ENCODE results near the gene CWC22.
A peak's percentile ranks its signal among the peaks of the same experiment; 100 is the strongest.
"Not testable (repeated sequence)": the region's sequence is repeated elsewhere in the genome, so short reads cannot be mapped to it uniquely, and the experiment has no call there.

CWC22 gene

DNA sequence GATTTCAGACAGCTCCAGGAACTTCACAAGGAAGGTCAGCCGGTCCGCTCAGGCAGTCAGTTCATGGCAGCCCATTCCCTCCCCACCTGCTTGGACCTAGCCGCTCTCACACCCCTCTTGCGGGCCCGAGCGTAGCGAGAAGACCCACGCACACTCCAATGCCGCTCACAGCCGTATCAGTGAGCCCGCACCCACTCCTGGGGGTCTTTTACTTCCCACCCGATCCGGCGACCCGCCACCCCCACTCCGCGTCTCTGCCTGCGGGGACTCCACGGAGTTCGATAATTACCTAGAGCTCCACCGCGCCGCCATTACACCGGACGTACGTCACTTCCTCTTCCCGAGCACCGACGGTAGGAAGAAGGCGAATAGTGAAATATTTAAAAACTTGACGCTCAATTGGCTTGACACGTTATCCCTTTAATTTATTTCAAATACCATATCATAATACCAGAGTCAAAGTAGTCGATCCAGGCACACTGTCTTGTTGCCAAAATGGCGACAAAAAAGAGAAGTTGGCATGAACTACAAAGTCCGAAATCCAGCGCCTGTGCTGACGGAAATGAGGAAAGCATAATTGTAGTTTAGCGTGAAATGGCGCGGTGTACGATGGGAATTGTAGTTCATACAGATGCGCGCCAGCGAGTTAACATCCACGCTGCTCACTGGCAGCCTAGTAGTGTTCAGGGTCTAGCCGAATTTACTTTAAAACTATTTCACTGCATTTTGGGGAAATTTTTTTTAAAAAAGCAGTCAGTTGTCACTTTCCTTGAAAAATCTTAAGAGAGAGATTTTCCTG is at the start of gene CWC22:
TSS of gene CWC22 (minus strand) at position 517 of the 799 bp plus-strand sequence. CDS start 13,956 bp downstream, outside the sequence.
- Histone ChIP-seq H3K27me3 (ENCODE audit: low read length) (no peaks in the 10 kb centered on the region), H3K27ac (ENCODE audit: low read depth, low read length) (peak within 1 kb of the TSS; percentile 72), H4K20me1 (ENCODE audit: low read depth, low read length) (no peaks in the 10 kb centered on the region), H2AFZ (ENCODE audit: low read depth, low read length, severe bottlenecking) (peak within 1 kb of the TSS; percentile 79), H3K9me3 (ENCODE audit: insufficient read depth, low read length) (no peaks in the 10 kb centered on the region), H3K79me2 (ENCODE audit: insufficient read depth, low read length) (peaks cover 48% of the 10 kb centered on the region), H3K4me3 (ENCODE audit: insufficient read depth, low read length, poor library complexity, severe bottlenecking) (peak within 1 kb of the TSS; percentile 96), H3K9ac (ENCODE audit: low read length) (peak within 1 kb of the TSS; percentile 82), H3K9me2 (replicated peaks; ENCODE audit: insufficient read depth, low read length) (no peaks in the 10 kb centered on the region), H3K36me3 (ENCODE audit: low read length) (0 out of 2 replicates have a peak, but pooled peaks cover 2% of the 10 kb centered on the region), H3K4me2 (ENCODE audit: low read depth, low read length, poor library complexity, severe bottlenecking) (peak within 1 kb of the TSS; percentile 97), H3F3A (ENCODE audit: insufficient read depth) (no peaks in the 10 kb centered on the region)
- TF ChIP-seq EZH2phosphoT487 (conservative IDR thresholded peaks at IDR 0.05; ENCODE audit: low read length) = no peak
- TF ChIP-seq, protein P1, sequence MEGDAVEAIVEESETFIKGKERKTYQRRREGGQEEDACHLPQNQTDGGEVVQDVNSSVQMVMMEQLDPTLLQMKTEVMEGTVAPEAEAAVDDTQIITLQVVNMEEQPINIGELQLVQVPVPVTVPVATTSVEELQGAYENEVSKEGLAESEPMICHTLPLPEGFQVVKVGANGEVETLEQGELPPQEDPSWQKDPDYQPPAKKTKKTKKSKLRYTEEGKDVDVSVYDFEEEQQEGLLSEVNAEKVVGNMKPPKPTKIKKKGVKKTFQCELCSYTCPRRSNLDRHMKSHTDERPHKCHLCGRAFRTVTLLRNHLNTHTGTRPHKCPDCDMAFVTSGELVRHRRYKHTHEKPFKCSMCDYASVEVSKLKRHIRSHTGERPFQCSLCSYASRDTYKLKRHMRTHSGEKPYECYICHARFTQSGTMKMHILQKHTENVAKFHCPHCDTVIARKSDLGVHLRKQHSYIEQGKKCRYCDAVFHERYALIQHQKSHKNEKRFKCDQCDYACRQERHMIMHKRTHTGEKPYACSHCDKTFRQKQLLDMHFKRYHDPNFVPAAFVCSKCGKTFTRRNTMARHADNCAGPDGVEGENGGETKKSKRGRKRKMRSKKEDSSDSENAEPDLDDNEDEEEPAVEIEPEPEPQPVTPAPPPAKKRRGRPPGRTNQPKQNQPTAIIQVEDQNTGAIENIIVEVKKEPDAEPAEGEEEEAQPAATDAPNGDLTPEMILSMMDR (IDR thresholded peaks at IDR 0.05; ENCODE audit: insufficient read depth, low read length, poor library complexity, severe bottlenecking) = no peak

DNA sequence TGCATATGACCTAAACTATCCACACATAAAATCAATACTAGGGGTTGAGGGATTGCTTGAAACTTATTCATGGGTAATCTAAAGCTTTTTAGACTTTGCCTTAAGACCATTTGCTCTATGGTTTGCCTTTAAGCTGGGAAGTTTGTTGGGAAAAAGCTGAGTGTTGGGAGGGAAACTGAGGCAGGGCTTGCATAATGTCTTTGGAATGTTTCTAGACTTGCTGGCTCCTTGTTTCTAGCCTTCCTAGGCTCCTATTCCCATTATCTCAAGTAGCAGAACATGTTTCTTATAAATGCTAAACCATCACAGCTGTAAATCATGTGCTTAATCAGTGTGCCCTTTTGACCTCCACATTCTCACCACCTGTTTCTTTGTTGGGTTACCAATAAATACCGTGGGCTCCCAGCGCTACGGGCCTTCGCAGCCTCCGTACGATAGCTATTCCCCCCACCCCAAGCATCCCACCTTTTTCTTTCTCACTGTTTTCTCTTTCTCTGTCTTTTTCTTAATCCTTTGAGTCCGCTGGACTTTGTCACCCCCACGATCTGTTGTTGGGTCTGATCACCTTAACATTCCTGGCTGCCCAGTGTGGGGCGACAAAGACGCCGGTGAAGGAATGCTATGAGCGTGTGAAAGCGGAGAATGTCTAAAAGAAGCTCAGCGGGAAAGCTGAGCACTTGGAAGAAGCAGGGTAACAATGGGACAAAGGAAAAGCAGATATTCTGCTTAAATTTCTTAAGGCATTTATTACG is 49.4 kb upstream of the CWC22 start:
- H3K4me3 ChIP-seq (ENCODE audit: insufficient read depth, low read length, poor library complexity, severe bottlenecking) = no peak overlapping the region
- no peaks in the 10 kb centered on the region for H3K9me2 ChIP-seq (replicated peaks; ENCODE audit: insufficient read depth, low read length)
- no peaks in the 10 kb centered on the region for H3K79me2 ChIP-seq (ENCODE audit: insufficient read depth, low read length)
- H3K36me3 ChIP-seq (ENCODE audit: low read length) = no peaks in the 10 kb centered on the region
- no peak overlapping the region for H2AFZ ChIP-seq (ENCODE audit: low read depth, low read length, severe bottlenecking)
- H3K9ac ChIP-seq (ENCODE audit: low read length) = no peak overlapping the region
- H3K27me3 ChIP-seq (ENCODE audit: low read length) = no peaks in the 10 kb centered on the region
- H4K20me1 ChIP-seq (ENCODE audit: low read depth, low read length) = no peaks in the 10 kb centered on the region
- no peaks in the 10 kb centered on the region for H3K9me3 ChIP-seq (ENCODE audit: insufficient read depth, low read length)
- no peak overlapping the region for H3K27ac ChIP-seq (ENCODE audit: low read depth, low read length)
- TF ChIP-seq, protein P1 (IDR thresholded peaks at IDR 0.05; ENCODE audit: insufficient read depth, low read length, poor library complexity, severe bottlenecking) = no peak
- TF ChIP-seq EZH2phosphoT487 (conservative IDR thresholded peaks at IDR 0.05; ENCODE audit: low read length) = no peak
- no peaks in the 10 kb centered on the region for H3F3A ChIP-seq (ENCODE audit: insufficient read depth)
- no peak overlapping the region for H3K4me2 ChIP-seq (ENCODE audit: low read depth, low read length, poor library complexity, severe bottlenecking)

DNA sequence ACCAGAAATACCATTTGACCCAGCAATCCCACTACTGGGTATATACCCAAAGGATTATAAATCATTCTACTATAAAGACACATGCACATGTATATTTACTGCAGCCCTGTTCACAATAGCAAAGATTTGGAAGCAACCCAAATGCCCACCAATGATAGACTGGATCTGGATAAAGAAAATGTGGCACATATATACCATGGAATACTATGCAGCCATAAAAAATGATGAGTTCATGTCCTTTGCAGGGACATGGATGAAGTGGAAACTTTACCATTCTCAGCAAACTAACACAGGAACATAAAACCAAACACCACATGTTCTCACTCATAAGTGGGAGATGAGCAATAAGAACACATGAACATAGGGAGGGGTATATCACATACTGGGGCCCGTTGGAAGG is 47.5 kb upstream of the CWC22 start:
- H2AFZ ChIP-seq (ENCODE audit: low read depth, low read length, severe bottlenecking); H3K27ac ChIP-seq (ENCODE audit: low read depth, low read length); H4K20me1 ChIP-seq (ENCODE audit: low read depth, low read length); H3K9ac ChIP-seq (ENCODE audit: low read length); H3K4me2 ChIP-seq (ENCODE audit: low read depth, low read length, poor library complexity, severe bottlenecking); H3K4me3 ChIP-seq (ENCODE audit: insufficient read depth, low read length, poor library complexity, severe bottlenecking); H3K27me3 ChIP-seq (ENCODE audit: low read length); H3F3A ChIP-seq (ENCODE audit: insufficient read depth); H3K79me2 ChIP-seq (ENCODE audit: insufficient read depth, low read length); H3K9me3 ChIP-seq (ENCODE audit: insufficient read depth, low read length); H3K36me3 ChIP-seq (ENCODE audit: low read length); H3K9me2 ChIP-seq (replicated peaks; ENCODE audit: insufficient read depth, low read length): not testable (repeated sequence)

DNA sequence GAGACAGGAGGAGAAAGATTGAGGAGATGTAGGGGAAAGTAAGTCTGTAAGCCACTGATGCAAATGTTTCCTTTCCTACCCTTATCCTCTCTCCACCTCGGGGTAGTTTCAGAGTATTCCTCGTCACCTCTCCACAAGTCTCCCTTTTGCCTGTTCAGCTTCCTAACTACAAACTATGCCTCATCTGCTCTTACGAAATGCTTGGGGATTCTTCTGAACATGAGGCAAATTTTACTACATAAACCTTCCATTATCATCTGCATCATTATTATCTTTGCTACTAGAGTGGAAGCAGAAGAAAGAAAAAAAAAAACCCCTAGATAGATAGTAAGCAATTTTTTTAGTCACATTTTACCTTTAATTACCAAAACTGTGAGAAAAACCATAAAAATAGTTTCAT is 43.1 kb upstream of the CWC22 start:
- Histone ChIP-seq H3K4me2 (ENCODE audit: low read depth, low read length, poor library complexity, severe bottlenecking) (no peak overlapping the region), H3K79me2 (ENCODE audit: insufficient read depth, low read length) (no peaks in the 10 kb centered on the region), H3K36me3 (ENCODE audit: low read length) (no peaks in the 10 kb centered on the region), H3K27me3 (ENCODE audit: low read length) (no peaks in the 10 kb centered on the region), H3K4me3 (ENCODE audit: insufficient read depth, low read length, poor library complexity, severe bottlenecking) (no peak overlapping the region), H3K27ac (ENCODE audit: low read depth, low read length) (no peak overlapping the region), H3F3A (ENCODE audit: insufficient read depth) (no peaks in the 10 kb centered on the region), H4K20me1 (ENCODE audit: low read depth, low read length) (no peaks in the 10 kb centered on the region), H2AFZ (ENCODE audit: low read depth, low read length, severe bottlenecking) (no peak overlapping the region), H3K9me2 (replicated peaks; ENCODE audit: insufficient read depth, low read length) (no peaks in the 10 kb centered on the region), H3K9me3 (ENCODE audit: insufficient read depth, low read length) (no peaks in the 10 kb centered on the region), H3K9ac (ENCODE audit: low read length) (no peak overlapping the region)
- no peak for TF ChIP-seq EZH2phosphoT487 (conservative IDR thresholded peaks at IDR 0.05; ENCODE audit: low read length)
- TF ChIP-seq, protein P1 (IDR thresholded peaks at IDR 0.05; ENCODE audit: insufficient read depth, low read length, poor library complexity, severe bottlenecking) = no peak
